Keratinocyte (primary cell): Measurements from ENCODE around the gene CTTN.

Experiments used
- EZH2 ChIP-seq: IDR thresholded peaks from one replicate; pipeline ENCODE4 v1.6.1; 2012; ENCODE audit warnings: inconsistent platforms, mild to moderate bottlenecking, low read length, moderate library complexity
- TF ChIP-seq, protein P1 (sequence below), 3 experiments: IDR thresholded peaks in 1 of 3; conservative IDR thresholded peaks in 1 of 3; optimal IDR thresholded peaks in 1 of 3; 2 replicates in 2 of 3; 3 replicates in 1 of 3; pipeline versions ENCODE3 to v1.5.1; 2011; ENCODE audit warnings: low read length in 3 of 3, mild to moderate bottlenecking in 3 of 3, moderate library complexity in 2 of 3, control low read depth in 1 of 3, inconsistent platforms in 1 of 3; ENCODE audit not compliant: insufficient read depth in 2 of 3; ENCODE audit errors: extremely low read depth in 1 of 3

DNA sequence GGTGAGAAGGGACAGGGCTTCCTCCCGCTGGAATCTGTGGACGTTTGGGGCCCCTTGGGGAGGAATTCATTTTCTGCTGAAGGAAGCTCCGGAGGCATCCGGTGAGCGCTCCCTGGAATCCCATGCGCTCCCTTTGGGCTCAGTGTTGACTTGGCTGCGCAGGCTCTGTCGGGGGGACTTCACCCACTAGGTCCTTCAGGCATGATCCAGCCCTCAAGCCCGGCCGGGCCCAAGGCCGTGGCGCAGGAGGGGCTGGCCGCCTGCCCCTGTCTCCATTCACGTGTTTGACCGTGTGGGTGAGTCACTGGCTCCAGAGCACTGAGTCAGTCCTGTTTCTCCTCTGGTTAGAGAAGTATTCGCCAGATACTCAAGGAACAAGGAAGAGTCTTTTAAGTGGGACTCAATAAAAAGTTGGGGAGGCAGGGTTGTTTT lies 1.4 kb downstream of the CTTN start:
- TF ChIP-seq, protein P1, sequence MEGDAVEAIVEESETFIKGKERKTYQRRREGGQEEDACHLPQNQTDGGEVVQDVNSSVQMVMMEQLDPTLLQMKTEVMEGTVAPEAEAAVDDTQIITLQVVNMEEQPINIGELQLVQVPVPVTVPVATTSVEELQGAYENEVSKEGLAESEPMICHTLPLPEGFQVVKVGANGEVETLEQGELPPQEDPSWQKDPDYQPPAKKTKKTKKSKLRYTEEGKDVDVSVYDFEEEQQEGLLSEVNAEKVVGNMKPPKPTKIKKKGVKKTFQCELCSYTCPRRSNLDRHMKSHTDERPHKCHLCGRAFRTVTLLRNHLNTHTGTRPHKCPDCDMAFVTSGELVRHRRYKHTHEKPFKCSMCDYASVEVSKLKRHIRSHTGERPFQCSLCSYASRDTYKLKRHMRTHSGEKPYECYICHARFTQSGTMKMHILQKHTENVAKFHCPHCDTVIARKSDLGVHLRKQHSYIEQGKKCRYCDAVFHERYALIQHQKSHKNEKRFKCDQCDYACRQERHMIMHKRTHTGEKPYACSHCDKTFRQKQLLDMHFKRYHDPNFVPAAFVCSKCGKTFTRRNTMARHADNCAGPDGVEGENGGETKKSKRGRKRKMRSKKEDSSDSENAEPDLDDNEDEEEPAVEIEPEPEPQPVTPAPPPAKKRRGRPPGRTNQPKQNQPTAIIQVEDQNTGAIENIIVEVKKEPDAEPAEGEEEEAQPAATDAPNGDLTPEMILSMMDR (optimal IDR thresholded peaks at IDR 0.05 in 1 of 3, IDR thresholded peaks at IDR 0.05 in 1 of 3, conservative IDR thresholded peaks at IDR 0.05 in 1 of 3; ENCODE audit: extremely low read depth in 1 of 3, insufficient read depth in 2 of 3, low read length in 3 of 3): no peak
- TF ChIP-seq EZH2: no peak
